ENCODE results near the gene ZNF322. TPM values are rescaled to one million over a fixed set of nuclear protein-coding genes. Genes with fewer than 3 reads are reported as not detected.

The ZNF322 gene
- total RNA-seq, 1 donor from 2014 or later: 14.2 TPM

- no peak for DNase-seq (ENCODE audit: low read depth, low spot score)
Measured at GRCh38 chr6:26592649-26593048, 66.9 kb downstream of the ZNF322 start.

- DNase-seq (ENCODE audit: low read depth, low spot score): no peak
Measured at GRCh38 chr6:26588965-26589364, 70.6 kb downstream of the ZNF322 start.

Other genes with a start within 250 kb of the ZNF322 start
- 13.5 and 23.0 TPM in 2 replicates for gene BTN3A3, start 219.2 kb downstream of the ZNF322 start, total RNA-seq
- gene BTN2A1, start 201.8 kb downstream of the ZNF322 start, total RNA-seq: 8.6 and 11.7 TPM in 2 replicates
- not detected in 2 replicates for gene BTN1A1, start 159.4 kb downstream of the ZNF322 start, total RNA-seq
- 53.0 and 75.1 TPM in 2 replicates for gene HMGN4, start 121.4 kb downstream of the ZNF322 start, total RNA-seq
- gene ABT1, start 62.8 kb downstream of the ZNF322 start, total RNA-seq: 22.1 and 25.5 TPM in 2 replicates